NCI-H1436 (cell line): Measurements from ENCODE around the gene ACTR3C.

ENCODE experiments used
- DNase-seq: peaks from one replicate; lab custom pipeline; 2025; lab: John Stamatoyannopoulos, UW

The ACTR3C gene

DNA sequence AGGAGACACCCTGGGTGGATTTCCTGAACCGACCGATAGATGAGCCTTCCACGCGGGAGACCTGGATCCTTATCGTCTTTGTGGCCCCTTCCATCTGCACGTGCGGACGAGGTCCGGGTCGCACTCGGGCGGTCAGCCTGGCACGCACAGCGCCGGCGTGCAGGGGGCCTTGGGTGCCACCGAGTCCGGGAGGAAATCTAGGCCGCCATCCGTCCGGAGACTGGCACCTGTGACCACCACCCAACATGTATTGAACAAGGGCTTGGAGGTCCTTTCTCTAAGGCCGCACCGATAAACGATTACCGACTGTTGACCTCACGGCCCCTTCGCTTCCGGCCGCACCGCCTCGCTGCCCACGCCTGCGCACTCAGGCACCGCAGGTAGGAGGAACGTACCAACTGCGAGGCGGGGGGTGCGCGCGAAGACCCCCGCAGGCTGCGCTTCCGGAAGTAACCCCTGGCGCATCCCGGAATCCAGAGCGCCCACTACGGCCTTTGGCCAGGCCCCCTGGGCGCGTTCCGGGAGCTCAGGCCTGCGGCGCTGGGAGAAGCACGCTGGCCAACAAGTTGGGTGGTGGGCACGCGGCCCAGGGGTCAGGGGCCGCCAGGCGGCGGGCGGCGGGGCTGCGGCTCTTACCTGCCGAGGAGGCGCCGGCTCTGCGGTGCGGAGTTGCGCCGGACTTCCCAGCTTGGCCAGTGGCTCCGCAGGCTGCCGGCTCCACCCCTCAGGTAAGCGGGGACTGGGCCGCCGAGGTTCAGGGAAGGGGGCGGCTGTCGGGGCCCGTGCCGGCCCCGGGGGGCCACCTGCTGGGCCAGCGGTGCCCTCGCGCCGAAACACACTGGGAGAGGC, at the start of gene ACTR3C, which contains the start of gene LRRC61:
ACTR3C (minus strand) TSS at position 713 of the 849 bp plus-strand sequence. CDS start 28,249 bp downstream, outside the sequence.
LRRC61 (plus strand) TSS at position 523 of the 849 bp plus-strand sequence. CDS start 13,507 bp downstream, outside the sequence.
- DNase-seq = peak; percentile 61

DNA sequence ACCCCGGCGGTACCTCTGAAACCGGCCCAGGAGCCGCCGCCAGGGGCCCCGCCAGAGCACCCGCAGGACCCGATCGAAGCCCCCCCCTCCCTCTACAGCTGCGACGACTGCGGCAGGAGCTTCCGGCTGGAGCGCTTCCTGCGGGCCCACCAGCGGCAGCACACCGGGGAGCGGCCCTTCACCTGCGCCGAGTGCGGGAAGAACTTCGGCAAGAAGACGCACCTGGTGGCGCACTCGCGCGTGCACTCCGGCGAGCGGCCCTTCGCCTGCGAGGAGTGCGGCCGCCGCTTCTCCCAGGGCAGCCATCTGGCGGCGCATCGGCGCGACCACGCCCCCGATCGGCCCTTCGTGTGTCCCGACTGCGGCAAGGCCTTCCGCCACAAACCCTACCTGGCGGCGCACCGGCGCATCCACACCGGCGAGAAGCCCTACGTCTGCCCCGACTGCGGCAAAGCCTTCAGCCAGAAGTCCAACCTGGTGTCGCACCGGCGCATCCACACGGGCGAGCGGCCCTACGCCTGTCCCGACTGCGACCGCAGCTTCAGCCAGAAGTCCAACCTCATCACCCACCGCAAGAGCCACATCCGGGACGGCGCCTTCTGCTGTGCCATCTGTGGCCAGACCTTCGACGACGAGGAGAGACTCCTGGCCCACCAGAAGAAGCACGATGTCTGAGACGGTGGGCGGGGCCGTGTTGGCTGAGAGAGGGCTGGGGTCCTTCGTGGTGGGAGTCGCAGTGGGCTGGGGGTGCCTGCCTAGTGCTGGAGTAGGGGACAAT, 49.1 kb upstream of the ACTR3C start:
- no peak for DNase-seq

DNA sequence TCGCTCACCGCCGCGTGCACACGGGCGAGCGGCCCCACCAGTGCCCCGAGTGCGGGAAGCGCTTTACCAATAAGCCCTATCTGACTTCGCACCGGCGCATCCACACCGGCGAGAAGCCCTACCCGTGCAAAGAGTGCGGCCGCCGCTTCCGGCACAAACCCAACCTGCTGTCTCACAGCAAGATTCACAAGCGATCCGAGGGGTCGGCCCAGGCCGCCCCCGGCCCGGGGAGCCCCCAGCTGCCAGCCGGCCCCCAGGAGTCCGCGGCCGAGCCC, 48.6 kb upstream of the ACTR3C start:
- DNase-seq = no peak

DNA sequence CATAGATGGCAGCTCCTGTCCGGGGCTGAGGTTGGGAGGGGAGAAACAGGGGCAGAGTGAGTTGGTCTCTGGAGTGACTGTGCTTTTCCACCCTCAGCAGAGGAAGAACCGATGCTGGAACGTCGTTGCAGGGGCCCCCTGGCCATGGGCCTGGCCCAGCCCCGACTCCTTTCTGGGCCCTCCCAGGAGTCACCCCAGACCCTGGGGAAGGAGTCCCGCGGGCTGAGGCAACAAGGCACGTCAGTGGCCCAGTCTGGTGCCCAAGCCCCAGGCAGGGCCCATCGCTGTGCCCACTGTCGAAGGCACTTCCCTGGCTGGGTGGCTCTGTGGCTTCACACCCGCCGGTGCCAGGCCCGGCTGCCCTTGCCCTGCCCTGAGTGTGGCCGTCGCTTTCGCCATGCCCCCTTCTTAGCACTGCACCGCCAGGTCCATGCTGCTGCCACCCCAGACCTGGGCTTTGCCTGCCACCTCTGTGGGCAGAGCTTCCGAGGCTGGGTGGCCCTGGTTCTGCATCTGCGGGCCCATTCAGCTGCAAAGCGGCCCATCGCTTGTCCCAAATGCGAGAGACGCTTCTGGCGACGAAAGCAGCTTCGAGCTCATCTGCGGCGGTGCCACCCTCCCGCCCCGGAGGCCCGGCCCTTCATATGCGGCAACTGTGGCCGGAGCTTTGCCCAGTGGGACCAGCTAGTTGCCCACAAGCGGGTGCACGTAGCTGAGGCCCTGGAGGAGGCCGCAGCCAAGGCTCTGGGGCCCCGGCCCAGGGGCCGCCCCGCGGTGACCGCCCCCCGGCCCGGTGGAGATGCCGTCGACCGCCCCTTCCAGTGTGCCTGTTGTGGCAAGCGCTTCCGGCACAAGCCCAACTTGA, 48.0 kb upstream of the ACTR3C start:
- DNase-seq = no peak

DNA sequence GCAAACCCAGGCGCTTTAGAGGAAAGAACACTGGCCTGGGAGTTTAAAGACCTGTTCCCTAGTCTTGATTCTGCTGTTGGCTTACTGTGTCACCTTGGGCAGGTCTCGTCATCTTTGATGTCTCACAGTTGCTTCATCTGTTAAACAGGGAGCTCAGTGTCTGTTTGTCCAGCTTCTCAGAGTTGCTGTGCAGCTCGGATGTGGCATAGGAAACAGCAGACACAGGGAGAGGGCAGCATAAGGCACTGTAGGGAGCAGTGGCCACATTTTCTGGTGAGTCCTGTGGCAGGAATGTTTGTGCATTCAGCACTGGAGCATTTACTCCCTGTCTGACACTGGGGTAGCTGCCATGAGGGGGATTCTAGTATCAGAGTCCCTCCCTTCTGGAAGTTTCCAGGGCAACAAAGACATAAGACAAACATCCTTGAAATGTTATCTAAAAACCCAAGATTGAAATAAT, 47.3 kb upstream of the ACTR3C start:
- DNase-seq = no peak

DNA sequence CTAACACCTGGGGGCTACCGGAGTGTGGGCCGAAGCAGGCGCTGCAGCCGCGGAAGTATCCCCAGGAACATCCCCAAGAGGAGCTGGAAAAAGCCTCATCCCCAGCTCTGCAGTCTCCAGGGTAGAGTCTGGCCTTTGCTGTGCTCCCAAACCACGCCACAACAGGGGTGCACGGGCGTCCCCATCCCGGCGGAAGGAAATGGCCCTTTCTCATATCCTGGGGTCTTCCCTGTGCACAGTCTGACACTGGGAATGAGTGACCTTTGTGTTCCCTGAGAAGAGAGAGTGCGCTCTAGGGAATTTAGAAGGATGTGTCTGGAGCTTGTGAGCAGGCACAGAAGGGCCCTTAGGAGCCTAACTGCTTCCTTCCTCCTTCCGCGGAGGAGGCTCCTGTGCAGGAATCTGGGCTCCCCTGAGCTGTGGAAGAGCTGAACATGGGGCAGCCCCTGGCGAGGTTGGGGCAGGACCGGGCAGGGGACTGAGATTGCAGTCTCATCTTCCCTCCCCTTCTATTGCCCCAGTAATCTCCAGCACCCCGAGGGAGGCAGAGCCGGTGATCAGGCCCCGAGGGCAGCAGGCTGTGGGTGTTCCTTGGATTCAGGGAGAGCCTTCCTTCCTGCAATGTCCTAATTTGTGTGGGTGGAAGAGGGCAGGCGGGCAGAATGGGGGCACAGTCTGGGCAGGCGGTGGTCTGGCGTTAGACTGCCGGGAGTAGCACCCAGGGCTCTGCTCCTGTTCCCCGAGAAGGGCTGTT, 46.6 kb upstream of the ACTR3C start:
- no peak for DNase-seq

DNA sequence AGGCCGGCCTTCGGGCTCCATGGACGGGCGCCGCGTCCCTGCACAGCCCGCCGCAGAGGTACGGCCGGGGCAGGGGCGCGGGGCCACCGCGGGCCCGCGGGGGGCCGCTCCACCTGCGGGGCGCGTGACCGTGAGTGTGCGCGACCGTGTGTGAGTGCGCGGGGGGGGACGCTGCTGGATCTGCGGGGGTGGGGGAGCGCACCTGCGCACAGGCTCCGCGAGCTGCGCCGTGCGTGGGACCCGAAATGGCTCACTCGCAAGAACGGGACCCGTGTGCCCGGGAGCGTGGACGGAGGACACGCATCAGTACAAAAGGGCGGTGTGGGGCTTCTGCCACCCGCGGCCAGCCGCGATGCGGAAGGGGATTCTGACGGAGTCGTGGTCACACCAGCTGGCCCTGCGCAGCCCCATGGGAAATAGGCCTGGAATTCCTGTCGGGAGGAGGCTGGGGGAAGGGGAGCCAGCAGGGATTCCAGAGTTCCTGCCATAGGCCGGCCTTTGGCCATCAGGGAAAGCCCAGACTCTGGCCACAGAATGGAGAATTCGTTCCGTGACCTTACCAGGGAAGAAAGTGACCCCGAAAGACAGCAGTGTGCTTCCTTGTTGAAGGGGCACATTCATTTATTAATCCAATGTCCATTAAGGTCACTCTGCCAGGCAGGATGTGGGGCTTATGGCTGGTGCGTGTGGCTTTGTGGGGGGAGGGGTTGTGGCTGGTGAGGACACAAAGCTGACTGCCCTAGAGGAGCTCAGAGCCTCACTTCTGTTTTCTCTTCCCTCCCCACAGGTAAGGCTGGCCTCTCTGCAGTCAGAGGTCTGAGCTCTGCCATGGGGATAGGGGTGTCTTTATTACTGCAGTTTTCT, 45.8 kb upstream of the ACTR3C start:
- no peak for DNase-seq

DNA sequence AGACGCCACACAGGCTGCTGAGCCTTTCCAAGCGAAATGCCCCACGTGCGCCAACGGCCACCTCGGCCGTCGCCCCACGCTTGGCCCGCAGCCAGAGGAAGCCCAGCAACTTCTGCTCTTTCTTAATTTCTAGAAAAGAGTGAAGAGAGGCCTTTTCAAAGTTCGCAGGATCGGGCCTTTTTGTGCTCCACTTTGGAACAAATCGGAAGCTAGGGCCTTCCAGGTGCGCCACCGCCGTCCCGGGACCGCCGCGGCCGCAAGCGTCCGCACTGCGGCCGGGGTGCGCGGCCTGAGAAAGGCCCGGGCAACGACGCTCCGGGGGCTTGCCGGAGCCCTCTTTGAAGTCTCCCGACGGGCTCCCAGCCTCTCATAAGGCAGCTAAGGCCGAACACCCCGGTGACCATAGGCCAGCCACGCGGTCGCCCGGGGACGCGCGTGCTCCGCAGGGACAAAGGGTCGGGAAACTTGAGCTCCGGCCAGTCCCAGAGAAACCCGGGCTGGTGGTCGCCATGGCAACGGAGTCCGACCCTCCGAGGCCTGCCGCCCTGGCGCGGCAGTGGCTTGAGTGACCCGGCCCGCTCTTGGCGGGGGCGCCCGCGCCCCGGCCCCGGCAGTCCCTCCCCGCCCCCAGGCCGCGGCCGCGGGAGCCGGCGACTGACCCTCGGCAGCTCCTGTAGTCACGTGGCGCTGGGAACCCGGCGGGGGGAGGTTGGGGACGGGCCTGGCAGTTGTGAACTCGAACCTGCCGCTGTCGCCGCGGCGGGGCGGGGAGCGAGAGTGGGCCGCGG, 44.9 kb upstream of the ACTR3C start, which contains the start of gene REPIN1:
REPIN1 (plus strand) TSS at position 727 of the 788 bp plus-strand sequence. CDS start 890 bp downstream, outside the sequence.
- peak; percentile 73 for DNase-seq

DNA sequence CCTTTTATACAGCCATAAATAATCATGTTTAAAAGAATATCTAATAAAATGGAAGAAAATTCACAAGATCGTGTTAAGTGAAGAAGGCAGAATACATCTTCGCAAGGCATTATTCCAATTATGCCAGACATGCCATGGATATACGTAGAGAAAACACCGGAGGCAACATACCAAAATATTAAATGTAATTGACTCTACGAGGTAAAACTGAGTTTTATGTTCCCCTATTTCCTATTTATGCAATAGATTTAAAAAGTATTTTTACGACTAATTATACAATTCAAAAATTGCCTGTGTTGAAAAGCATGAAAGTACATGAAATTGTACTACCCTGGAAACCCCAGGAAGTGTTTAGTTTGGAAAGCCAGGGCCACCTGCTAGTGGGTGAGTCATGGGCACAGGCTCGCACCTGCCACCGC, 44.3 kb upstream of the ACTR3C start:
- no peak for DNase-seq

DNA sequence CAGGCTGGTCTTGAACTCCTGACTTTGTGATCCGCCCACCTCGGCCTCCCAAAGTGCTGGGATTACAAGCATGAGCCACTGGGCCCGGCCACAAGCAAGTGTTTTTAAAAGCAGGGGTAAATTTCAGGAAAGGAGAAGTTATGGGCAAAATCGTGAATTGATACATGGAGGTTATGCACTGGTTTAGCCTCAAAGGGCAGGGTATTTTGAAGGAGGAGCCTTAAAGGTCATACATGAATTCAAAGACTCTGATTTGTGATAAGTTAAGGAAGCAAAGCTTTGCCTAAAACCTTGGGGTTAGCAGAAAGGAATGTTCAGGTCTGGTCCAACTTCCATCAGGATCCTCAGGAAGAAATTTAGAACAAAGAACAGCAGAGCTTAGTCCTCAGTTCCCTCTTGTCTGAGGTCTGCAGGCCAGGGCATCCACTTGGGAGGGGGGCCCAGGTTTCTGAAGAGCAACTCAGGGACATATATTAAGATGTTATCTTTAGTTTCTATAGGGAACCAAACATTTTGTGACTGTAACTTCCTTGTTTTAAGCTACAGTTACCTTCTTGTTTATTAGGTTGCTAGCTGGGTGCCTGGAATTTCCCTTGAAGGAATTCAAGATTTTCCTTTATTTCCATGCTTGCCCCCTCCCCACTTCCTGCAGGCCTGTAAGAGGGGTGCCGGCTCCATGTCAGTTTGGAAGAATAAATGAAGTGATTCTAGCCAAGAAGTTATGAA, 42.5 kb upstream of the ACTR3C start:
- no peak for DNase-seq

DNA sequence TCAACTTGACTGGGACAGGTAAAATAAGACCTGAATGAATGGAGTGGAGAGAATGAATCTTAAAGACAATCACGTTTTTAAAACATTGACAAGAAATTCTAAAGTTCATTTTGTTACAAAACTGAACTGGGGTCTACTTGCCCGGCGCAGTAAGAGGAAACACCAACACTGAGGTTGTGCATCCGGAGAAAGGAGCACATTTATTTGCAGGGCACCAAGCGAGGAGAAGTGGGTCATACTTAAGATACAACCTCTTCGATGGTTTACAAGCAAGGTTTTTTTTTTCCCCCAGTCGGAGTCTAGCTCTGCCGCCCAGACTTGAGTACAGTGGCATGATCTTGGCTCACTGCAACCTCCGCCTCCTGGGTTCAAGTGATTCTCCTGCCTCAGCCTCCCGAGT, 41.8 kb upstream of the ACTR3C start:
- DNase-seq = no peak

DNA sequence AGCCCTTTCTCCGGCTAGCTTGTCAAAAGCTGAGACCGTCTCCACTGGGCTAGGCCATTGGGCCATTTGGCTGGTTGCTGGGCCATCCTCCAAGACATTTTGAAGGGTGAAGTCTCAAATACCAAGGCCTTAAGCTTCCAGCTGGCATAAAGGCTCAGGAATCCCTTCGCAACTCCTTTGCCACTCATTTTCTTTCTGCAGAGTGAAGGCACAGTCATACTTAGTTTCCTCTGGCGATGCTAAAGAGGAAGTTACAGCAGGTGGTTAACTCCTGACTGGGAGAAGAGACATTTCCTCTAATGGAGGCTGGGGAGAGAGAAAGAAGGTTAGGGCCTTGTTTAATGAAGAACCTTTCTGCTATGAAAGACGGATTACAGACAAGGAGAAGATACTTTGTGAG, 40.5 kb upstream of the ACTR3C start:
- DNase-seq = no peak

DNA sequence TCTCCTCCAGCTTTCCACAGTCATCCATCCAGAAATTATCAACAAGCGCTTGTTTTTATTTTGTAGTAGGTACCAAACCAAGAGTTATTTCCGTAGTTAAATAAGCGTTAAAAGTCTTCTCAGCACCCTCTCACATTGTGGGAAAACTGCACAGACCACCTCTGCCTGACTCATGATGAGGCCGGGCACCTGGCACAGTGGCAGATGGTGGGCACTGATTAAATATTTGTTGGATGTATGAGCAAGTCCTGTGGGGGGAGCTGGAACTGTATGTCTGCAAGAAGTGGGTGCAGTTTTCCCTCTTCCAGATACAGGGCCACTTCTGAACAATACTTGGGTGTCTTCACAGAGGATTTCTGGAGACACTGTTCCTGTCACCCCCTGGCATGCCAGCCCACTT, 40.0 kb upstream of the ACTR3C start:
- DNase-seq = no peak

DNA sequence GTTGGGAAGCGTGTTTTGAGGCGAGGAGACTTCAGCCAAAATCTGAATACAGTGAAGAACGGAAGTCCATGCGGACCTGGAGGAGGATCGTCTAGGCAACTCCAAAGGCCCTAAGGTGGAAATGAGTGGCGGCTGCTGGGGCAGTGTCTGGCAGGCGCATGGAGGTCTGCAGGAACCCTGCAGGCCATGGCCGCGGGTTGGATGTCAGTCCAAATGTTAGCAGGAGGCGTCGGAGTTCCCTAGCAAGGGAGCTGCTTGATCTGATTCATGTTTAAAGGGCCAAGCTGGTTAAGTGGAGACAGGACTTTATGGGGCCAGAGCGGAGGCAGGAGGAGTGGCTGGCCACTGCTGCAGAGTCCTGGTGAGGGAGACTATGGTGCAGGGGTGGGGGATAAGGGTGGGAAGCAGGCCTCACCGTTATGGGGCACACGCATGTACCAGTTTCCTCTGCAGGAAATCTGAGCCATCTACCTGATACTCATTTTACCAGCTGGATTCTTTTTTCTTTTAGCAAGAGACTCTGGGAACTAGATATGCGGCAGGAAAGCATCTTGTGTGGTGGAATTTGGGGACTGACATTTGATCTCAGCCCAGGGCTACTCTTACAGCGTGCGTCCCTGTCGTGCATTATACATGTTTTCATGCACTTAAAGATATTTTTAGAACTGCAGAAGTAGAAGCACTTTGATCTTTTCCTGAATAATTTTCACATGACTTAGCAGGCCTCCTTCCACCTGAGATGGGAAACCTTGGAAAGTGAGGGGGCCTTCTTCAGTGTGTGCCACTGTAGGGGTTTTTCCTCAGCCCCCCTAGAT, 38.7 kb upstream of the ACTR3C start:
- no peak for DNase-seq

DNA sequence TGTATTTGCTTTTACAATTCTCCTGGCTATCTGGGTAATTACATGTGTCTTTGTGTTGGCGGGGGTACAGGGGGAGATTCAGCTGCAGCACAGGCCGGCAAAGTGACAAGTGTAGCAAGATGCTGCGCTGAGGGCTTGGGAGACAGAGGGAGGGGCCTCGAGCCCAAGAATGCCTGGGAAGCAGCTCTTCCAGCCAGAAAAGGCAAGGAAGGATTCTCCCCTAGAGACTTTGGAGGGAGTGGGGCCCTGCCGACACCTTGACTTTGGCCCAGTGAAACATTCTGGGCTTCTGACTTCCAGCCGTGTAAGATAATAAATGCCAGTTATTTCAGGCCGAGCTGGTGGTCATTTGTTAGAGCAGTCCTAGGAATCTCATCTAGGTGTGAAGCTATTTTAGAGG, 38.1 kb upstream of the ACTR3C start:
- no peak for DNase-seq

DNA sequence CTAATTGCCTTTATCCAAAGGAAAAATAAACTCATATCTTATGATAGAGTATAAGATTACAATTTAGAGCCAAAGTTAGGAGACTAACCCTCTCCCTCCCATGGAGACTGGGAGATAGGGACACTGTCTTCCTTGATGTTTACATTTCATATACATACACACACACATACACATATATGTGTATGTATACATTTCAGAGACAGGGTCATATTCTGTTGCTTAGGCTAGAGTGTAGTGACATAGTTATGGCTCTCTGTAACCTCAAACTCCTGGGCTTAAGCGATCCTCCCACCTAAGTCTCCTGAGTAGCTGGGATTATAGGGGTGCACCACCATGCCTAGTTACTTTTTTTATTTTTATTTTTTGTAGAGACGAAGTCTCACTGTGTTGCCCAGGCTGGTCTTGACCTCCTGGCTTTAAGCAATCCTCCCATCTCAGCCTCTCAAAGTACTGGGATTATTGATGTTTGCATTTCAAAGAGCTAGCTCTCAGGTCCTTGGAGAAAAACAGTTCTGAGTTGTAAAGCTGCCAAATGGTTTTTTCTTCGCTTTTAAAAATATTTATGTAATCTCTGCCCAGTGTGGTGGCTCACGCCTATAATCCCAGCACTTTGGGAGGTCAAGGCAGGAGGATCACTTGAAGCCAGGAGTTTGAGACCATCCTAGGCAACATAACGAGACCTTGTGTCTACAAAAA, 37.2 kb upstream of the ACTR3C start:
- DNase-seq = no peak

DNA sequence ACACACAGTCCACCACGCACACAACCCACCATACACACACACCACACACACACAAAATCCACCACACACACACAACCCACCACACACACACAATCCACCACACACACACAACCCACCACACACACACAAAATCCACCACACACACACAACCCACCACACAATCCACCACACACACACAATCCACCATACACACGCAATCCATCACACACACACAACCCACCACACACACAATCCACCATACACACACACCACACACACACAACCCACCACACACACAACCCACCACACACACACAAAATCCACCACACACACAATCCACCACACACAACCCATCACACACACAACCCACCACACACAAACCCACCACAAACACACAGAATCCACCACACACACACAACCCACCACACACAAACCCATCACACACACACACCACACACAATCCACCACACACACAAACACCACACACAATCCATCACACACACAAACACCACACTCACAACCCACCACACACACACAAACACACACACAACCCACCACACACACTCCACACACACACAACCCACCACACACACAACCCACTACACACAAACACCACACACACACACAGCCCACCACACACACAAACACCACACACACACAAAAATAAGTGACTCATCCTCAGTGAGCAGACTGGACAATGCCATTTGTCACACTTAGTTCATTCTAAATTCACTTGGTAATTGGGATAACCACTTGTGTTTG, 36.4 kb upstream of the ACTR3C start:
- no peak for DNase-seq
